Adipose tissue (tissue), 3 donors: Measurements from ENCODE around the gene PCSK2. TPM values are rescaled to one million over a fixed set of nuclear protein-coding genes. Genes with fewer than 3 reads are reported as not detected.

Experiments used
- H3K27ac ChIP-seq: one replicate; pipeline ENCODE4 v1.5.1; 2013; ENCODE audit warnings: low read depth, low read length
- WGBS, 3 donors: extraction: QIAGEN DNeasy Blood & Tissue Kit; methylation state at CpG; one replicate each; pipeline ENCODE4 v1.1.7; 2013; 5-methylcytosine and 5-hydroxymethylcytosine counted together
- polyA plus RNA-seq, 3 donors: library from polyadenylated mRNA; stranded (reverse); fragments of 200-250 nt; gene quantifications; one replicate each; pipeline ENCODE4 v1.2.3, GENCODE V29; 2013
- donor health status: healthy with polysubstance abuse.
- donor health status: Bipolar disorder and iron deficiency.
- donor health status: healthy.

PCSK2 gene
- polyA plus RNA-seq, 3 donors = 0.04 to 4.2 (median 0.45) TPM

GRCh38 chr20:17530716-17531664 is 304.1 kb downstream of the PCSK2 start, which contains the start of gene BFSP1:
TSS of gene BFSP1 (minus strand) at chr20:17531379. CDS start at chr20:17531329, 50 bp downstream.
- H3K27ac ChIP-seq = no peak within 1 kb of the TSS
- WGBS, 3 donors = 0 to 1% (median 1%) methylated on average over 94 to 111 of the region's 111 CpGs

DNA sequence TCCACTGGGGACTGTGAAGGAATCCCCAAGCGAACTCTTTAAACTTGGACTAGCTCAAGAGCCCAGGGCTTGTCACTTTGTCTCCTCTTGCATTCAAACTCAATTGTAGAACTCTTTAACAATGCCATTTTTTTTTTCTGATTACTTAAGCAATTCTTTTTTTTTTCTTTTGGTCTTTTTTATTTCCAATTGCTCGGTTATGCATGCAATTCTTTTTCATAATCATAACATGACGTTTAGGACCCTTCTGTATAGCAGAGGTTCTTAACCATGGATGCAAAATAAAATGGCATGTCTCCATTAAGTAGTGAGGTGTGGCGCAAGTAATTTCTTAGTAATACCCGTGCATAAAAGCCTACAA is 304.8 kb downstream of the PCSK2 start:
- no peak overlapping the region for H3K27ac ChIP-seq
- 64 to 75% (median 72%) methylated on average over 5 of the region's 5 CpGs for WGBS, 3 donors

GRCh38 chr20:17533396-17533795 is 306.6 kb downstream of the PCSK2 start:
- H3K27ac ChIP-seq = no peak overlapping the region
- WGBS, 3 donors = 42 to 70% (median 48%) methylated on average over 1 of the region's 1 CpG

DNA sequence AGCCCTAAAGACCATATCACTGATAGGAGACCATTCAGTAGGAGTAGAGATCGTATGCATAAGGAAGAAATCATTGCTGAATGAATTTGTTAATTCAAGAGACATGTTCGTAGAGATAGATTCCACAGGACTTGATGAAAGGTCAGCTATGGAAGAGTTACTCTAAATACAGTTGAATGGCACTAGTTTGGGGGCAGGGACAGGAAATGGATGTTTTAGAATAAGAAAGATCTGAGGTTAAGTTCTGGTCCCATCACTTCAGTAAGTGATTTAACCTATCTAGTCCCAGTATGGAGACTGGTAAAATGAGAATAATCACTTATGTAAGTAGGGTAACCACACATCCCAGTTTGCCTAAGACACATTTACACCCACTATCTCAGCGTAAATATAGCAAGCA is 307.2 kb downstream of the PCSK2 start:
- 92 to 96% (median 94%) methylated on average over 3 of the region's 3 CpGs for WGBS, 3 donors
- H3K27ac ChIP-seq = no peak overlapping the region
